ENCODE measurements around the gene TYROBP. TPM values are rescaled to one million over a fixed set of nuclear protein-coding genes. Genes with fewer than 3 reads are reported as not detected.
"Not testable (repeated sequence)": the region's sequence is repeated elsewhere in the genome, so short reads cannot be mapped to it uniquely, and the experiment has no call there.

Gene TYROBP
- polyA plus RNA-seq, 12 donors = 11.8 to 33.6 (median 12.5) TPM; not detected in 1

DNA sequence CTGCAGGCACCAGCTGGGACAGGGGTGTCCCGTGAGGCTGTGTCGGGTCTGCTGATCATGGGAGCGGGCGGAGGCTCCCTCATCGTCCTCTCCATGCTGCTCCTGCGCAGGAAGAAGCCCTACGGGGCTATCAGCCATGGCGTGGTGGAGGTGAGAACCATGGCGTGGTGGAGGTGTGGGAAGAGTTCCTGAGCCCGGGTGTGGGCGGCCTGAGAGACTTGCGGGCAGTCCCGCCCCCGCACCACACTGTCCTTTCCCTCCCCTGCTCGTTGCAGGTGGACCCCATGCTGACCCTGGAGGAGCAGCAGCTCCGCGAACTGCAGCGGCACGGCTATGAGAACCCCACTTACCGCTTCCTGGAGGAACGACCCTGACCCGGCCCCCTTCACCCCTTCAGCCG, 29.0 kb downstream of the TYROBP start:
- no peak for DNase-seq

DNA sequence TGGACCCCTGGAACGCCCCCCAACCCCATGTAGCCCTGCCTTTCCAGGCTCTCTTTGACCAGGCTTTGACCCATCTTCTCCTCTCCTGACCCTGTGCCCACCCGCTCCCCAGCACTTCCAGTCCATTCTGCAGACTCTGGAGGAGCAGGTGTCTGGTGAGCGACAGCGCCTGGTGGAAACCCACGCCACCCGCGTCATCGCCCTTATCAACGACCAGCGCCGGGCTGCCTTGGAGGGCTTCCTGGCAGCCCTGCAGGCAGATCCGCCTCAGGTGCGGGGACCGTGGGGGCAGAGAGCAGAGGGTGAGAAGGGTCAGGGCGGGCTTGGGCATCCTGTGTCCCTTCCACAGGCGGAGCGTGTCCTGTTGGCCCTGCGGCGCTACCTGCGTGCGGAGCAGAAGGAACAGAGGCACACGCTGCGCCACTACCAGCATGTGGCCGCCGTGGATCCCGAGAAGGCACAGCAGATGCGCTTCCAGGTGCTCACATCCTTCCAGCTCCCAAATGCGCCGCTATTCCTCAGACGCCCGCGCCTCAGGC, 33.6 kb downstream of the TYROBP start:
- DNase-seq = no peak

DNA sequence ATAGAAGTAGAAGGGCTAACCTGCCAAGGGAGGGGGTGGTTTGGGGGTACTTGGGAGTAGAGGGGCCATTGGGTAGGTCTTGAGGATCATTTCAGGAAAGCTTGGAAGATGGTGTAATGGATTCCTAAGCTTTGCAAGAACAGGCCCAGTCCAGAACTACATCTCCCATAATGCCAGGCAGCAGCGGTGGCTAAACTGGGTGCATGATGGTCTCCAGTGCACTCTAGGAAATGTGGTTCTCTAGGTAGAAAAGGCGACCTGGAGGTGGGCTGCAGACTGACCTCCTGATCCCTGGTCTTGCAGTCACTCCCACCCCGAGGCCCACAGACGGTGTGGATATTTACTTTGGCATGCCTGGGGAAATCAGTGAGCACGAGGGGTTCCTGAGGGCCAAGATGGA, 35.9 kb downstream of the TYROBP start:
- no peak for DNase-seq

DNA sequence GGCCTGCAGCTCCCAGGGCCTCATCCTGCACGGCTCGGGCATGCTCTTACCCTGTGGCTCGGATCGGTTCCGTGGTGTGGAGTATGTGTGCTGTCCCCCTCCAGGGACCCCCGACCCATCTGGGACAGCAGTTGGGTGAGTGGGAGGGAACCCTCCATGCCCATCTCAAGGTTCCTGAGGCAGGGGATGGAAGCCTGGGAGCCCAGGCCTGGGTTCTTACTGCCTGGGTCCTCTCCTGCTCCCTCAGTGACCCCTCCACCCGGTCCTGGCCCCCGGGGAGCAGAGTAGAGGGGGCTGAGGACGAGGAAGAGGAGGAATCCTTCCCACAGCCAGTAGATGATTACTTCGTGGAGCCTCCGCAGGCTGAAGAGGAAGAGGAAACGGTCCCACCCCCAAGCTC, 36.5 kb downstream of the TYROBP start:
- DNase-seq = no peak

DNA sequence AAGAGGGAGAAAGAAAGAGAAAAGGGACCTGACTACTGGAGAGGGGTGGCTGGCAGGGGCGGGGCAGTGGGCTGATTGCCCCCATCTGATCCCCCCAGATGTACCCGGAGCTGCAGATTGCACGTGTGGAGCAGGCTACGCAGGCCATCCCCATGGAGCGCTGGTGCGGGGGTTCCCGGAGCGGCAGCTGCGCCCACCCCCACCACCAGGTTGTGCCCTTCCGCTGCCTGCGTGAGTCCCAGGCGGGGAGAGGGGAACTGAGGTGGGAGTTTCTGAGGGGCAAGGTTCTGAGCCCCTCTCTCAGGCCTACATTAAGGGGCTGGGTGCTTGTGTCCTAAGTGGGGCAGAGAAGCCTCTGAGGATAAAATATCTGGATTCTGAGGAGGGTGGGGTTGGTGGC, 37.3 kb downstream of the TYROBP start:
- DNase-seq = no peak

DNA sequence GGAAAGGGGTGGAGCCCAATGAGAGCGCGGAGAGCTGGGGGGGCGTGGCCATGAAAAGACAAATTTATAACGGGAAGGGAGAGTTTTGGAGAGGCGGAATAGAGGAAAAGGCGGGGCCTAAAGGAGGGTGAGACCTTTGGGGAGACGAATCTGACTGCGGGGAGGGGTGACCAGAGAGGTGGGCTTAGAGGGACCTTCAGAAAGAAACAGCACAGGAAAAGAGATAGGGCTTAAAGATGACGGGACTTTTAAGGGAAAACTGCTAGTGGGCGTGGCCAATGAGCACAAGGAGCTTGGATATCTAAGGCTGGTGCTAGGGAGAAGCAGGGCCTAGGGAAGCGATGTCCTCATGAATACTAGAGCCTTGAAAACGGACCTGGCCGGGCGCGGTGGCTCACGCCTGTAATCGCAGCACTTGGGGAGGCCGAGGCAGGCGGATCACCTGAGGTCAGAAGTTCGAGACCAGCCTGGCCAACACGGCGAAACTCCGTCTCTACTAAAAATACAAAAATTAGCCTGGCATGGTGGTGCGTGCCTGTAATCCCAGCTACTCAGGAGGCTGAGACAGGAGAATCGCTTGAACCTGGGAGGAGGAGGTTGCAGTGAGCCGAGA, 37.9 kb downstream of the TYROBP start:
- DNase-seq = not testable (repeated sequence)

DNA sequence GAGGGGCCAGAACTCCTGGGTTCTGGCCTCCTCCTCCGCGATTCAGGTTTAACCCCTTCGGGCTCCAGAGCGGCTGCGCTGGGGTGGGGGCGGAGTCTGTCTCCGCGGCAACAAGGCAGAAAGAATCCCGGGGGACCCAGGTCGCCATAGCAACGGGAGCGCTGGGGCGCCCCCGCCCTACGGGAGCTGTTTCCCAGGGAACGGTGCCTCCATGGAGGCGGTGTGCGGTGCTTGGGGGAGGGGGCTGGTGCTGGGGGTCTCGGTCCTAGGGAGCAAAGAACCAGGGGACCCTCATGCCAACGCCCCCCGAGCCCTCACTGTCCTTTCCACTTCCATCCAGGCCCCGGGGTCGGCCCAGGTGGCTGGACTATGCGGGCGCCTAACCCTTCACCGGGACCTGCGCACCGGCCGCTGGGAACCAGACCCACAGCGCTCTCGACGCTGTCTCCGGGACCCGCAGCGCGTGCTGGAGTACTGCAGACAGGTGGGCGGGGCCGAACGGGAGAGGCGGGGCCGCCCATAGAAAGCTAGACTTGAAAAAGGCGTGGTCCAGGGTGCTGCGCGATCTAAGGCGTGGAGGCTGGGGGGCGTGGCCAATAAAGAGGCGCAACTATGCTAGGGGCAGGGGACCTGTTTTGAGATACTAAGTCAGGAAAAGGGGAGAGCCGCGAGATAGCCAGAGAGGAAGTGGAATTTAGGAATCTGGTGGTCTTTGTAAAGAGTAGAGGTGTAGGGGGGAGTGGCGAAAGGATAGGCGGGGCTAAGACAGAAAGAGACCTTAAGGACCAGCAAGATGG, 38.6 kb downstream of the TYROBP start:
- no peak for DNase-seq

DNA sequence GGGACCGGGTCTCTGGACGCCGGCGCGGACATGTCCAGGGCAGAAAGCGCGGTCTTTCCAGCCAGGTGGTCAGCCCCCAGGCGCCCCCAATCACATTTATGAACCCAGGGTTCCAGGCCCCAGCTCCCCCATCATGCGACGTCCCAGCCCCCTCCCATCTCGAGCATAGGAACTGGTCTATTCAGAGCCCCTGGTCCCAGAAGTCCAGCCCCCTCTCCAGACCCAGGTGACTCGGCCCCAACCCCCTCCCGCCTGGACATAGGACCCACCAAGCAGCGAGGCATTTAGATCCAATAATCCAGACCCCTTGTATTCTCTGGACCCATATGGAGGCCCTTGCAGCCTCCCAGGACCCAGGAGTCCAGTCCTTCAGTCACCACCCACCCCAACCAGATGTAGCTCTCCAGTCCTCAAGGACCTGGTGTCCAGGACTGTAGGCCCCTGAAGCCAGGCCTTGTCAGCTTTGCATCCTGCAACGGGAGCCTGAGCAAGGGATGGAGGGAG, 39.2 kb downstream of the TYROBP start:
- DNase-seq = no peak

DNA sequence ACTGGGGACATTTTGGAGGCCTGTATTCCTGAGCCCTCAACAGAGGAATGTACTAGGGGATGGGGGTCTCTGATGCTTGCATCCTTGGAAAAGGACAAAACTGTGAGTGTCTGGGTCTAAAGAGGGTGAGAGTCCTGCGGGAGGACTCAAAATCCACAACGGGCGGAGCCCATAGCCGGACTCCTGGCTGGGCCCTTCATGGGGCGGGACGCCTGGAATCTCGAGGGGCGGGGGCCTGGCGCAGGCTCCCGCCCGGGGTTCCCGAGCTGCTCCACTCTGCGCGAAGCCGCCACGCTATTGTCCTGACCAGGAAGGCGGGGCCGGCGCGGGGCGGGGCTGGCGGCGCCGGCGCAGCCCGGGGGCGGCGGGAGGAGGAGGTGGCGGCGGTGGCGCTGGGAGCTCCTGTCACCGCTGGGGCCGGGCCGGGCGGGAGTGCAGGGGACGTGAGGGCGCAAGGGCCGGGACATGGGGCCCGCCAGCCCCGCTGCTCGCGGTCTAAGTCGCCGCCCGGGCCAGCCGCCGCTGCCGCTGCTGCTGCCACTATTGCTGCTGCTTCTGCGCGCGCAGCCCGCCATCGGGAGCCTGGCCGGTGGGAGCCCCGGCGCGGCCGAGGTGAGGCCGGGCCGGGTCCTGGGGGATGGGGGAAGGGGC, 39.8 kb downstream of the TYROBP start, which contains the start of gene APLP1:
TSS of gene APLP1 (plus strand) at position 403 of the 651 bp plus-strand sequence. CDS start at position 466, 63 bp downstream.
- no peak for DNase-seq

DNA sequence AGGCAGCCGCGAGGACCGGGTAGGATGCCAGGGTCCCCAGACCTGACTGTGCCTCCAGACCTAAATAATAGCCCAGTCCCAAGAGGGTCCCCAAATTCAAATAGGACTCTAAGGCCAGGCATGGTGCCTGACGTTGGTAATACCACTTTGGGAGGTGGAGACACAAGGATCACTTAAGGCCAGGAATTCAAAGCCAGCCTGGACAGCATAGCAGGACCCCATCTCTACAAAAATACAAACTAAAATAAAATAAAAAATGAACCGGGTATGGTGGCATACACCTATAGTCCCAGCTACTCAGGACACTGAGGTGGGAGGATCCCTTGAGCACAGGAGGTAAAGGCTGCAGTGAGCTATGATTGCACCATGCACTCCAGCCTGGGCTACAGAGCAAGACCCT, 45.1 kb downstream of the TYROBP start:
- DNase-seq = no peak

DNA sequence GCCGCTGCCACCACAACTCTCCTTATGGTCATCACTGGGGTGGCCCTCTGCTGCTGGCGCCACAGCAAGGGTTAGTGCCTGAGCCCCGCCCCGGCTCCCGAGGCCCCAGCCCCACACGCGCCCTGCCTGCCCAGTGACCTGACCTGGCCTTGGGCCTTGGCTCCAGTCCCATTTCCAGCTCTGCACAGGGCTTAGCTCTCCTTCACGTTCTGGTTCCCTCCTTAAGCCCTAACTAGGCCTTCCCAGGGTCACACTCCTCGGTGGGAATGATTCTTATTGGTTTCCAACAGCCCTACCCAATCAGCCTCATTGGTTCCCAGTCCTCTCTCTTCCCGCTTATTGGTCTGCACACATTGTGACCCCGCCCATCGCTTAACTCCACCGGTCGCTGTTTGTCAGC, 45.6 kb downstream of the TYROBP start:
- no peak for DNase-seq

DNA sequence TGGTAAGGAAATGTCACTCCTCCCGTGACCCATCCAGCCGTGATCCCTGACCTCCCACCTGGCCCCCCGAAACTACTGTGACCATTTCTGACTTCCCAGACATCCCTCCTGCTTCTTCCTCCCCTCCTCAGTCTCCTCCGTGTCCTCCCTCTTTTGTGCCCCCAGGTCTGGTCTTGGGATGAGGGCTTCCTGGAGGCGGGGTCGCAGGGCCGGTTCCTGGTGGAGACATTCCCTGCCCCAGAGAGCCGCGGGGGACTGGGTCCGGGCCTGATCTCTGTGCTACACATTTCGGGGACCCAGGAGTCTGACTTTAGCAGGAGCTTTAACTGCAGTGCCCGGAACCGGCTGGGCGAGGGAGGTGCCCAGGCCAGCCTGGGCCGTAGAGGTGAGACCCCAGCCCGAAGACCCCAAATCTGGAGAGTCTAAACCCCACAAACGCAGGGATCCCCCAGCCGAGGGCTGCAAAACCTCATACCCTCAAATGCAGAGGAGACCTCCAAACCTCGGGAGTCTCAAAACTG, 46.4 kb downstream of the TYROBP start:
- no peak for DNase-seq

DNA sequence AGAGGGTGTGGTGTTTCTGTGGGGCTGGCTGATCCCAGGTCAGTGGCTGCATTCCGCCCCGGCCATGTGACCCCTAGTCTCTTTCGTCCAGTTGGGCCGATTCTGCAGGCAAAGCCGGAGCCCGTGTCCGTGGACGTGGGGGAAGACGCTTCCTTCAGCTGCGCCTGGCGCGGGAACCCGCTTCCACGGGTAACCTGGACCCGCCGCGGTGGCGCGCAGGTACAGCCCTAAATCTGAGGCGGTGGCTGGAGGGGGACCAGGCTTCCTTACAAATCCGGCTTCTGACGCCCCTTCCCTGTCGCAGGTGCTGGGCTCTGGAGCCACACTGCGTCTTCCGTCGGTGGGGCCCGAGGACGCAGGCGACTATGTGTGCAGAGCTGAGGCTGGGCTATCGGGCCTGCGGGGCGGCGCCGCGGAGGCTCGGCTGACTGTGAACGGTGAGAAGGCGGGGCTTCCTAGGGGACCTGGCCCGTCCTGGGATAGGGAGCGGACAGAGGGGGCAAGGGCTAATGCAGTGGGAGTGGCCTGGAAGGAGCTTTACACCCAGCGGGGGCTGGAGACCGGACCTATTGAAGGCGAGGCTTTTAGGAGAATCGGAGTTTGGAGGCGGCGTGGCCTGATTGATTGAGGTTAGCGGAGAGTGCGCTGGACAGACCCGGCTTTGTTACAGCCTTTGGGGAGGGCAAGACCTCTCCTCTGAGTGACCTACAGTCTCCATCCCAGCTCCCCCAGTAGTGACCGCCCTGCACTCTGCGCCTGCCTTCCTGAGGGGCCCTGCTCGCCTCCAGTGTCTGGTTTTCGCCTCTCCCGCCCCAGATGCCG, 47.1 kb downstream of the TYROBP start:
- no peak for DNase-seq

DNA sequence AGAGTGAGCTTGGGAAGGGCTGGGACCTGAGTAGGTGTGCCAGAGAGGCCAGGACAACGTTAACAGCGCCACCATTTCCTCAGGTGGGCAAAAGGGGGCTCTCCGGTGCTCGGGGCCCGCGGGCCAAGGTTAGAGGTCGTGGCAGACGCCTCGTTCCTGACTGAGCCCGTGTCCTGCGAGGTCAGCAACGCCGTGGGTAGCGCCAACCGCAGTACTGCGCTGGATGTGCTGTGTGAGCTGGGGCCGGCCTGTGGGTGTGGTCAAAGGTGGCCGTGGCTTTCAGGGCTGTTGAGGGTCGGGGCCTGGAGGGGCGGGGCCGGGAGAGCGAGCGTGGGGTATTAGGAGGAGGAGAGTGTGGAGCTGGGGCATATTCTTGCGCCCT, 47.7 kb downstream of the TYROBP start:
- DNase-seq = no peak

DNA sequence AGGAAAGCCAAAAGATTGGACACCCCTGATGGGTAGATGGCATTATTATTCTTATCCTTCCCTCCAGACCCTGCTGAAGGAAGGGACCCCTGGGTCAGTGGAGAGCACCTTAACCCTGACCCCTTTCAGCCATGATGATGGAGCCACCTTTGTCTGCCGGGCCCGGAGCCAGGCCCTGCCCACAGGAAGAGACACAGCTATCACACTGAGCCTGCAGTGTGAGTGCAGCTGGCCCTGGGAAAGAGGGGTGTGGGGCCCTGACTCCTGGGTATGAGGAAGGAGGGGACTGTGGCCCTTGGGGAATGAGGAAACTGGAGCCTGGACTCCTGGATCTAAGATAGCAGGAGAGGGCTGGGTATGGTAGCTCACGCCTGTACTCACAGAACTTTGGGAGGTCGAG, 48.7 kb downstream of the TYROBP start:
- no peak for DNase-seq

DNA sequence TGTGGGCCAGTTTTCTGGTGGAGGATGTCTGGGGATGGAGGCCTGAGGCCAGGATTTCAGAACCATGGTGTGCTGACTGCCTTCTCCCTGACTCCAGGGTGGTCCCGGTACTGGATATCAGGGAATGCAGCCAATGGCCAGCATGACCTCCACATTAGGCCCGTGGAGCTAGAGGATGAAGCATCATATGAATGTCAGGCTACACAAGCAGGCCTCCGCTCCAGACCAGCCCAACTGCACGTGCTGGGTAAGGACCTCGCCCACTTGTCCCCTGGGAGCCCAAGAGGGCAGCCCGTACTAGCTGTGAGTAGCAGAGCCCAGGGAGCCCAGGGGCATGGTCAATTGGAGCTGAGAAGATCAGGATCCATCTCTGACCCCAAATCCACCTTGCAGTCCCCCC, 49.8 kb downstream of the TYROBP start:
- no peak for DNase-seq

DNA sequence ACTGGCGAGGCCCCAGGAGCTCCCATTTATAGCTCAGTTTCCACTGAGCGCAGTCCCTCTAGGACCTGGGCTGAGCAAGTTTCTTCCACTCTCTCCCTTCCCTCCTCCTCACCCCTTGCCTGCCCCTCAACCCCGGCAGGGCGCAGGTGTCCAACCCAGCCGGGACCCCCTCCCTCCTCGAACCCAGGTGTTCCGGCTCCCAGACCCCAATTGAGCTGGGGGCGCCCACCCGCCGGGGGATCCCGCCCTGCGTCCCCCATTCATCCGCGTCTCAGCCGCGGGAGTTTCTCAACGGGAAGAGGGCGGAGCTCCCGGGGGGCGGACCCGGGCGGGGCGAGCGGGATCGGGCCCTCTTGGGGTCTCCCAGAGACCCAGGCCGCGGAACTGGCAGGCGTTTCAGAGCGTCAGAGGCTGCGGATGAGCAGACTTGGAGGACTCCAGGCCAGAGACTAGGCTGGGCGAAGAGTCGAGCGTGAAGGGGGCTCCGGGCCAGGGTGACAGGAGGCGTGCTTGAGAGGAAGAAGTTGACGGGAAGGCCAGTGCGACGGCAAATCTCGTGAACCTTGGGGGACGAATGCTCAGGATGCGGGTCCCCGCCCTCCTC, 51.4 kb downstream of the TYROBP start, which contains the start of gene KIRREL2:
TSS of gene KIRREL2 (plus strand) at position 366 of the 604 bp plus-strand sequence. CDS start at position 575, 209 bp downstream.
- no peak for DNase-seq

Data from muscle of arm (tissue), 12 donors.